HG03432 (cell line): ENCODE measurements around the gene SYNCRIP.
"Not testable (repeated sequence)": the region's sequence is repeated elsewhere in the genome, so short reads cannot be mapped to it uniquely, and the experiment has no call there.

Source experiments
- ATAC-seq: cut with Tn5 transposase; IDR thresholded peaks from one replicate; pipeline ENCODE4 v1.9.1; 2021; ENCODE audit warnings: mild to moderate bottlenecking, moderate library complexity; ENCODE audit not compliant: unreplicated experiment

Gene SYNCRIP

GRCh38 chr6:85642774-85643536, at the start of gene SYNCRIP:
Gene SYNCRIP (minus strand): TSS chr6:85642886. CDS start chr6:85641439, 1,447 bp downstream.
- ATAC-seq, result peak; percentile 73

GRCh38 chr6:85691478-85691877, 48.8 kb upstream of the SYNCRIP start:
- ATAC-seq, result no peak

- no peak for ATAC-seq
Measured at GRCh38 chr6:85690071-85690470, 47.4 kb upstream of the SYNCRIP start.

GRCh38 chr6:85685713-85686112, 43.0 kb upstream of the SYNCRIP start:
- ATAC-seq, result peak; percentile 95

- ATAC-seq, result no peak
Measured at GRCh38 chr6:85684809-85685171, 42.1 kb upstream of the SYNCRIP start.

GRCh38 chr6:85684133-85684808, 41.6 kb upstream of the SYNCRIP start:
- no peak for ATAC-seq

GRCh38 chr6:85681899-85682298, 39.2 kb upstream of the SYNCRIP start:
- ATAC-seq, result not testable (repeated sequence)

GRCh38 chr6:85680388-85680787, 37.7 kb upstream of the SYNCRIP start:
- ATAC-seq, result no peak

- no peak for ATAC-seq
Measured at GRCh38 chr6:85679445-85680123, 36.9 kb upstream of the SYNCRIP start.

GRCh38 chr6:85678602-85679444, 36.1 kb upstream of the SYNCRIP start:
- peak; percentile 80 for ATAC-seq

GRCh38 chr6:85678026-85678601, 35.4 kb upstream of the SYNCRIP start:
- ATAC-seq, result no peak

- no peak for ATAC-seq
Measured at GRCh38 chr6:85677234-85677956, 34.7 kb upstream of the SYNCRIP start.

- no peak for ATAC-seq
Measured at GRCh38 chr6:85676086-85676729, 33.5 kb upstream of the SYNCRIP start.

- no peak for ATAC-seq
Measured at GRCh38 chr6:85675030-85675819, 32.5 kb upstream of the SYNCRIP start.

GRCh38 chr6:85674604-85675003, 31.9 kb upstream of the SYNCRIP start:
- ATAC-seq, result no peak

GRCh38 chr6:85673198-85674139, 30.8 kb upstream of the SYNCRIP start:
- ATAC-seq, result no peak

GRCh38 chr6:85672623-85673022, 29.9 kb upstream of the SYNCRIP start:
- ATAC-seq, result no peak

GRCh38 chr6:85672050-85672449, 29.4 kb upstream of the SYNCRIP start:
- ATAC-seq, result no peak
